ENCODE measurements around the gene SMYD1.

Gene SMYD1

GRCh38 chr2:88057437-88057844 is 10.2 kb upstream of the SMYD1 start:
- no peak for DNase-seq (ENCODE audit: low read depth)

- DNase-seq (ENCODE audit: low read depth), result no peak
Measured at GRCh38 chr2:88058191-88058590, 9.4 kb upstream of the SMYD1 start.

GRCh38 chr2:88059979-88060906 is 7.4 kb upstream of the SMYD1 start:
- no peak for DNase-seq (ENCODE audit: low read depth)

GRCh38 chr2:88060907-88061275 is 6.7 kb upstream of the SMYD1 start:
- DNase-seq (ENCODE audit: low read depth), result no peak

GRCh38 chr2:88061295-88061694 is 6.3 kb upstream of the SMYD1 start:
- DNase-seq (ENCODE audit: low read depth), result no peak

GRCh38 chr2:88066543-88066942 is 1.1 kb upstream of the SMYD1 start:
- DNase-seq (ENCODE audit: low read depth), result no peak

- DNase-seq (ENCODE audit: low read depth), result no peak
Measured at GRCh38 chr2:88067189-88067588, 436 bp upstream of the SMYD1 start.

GRCh38 chr2:88068044-88068443 is 419 bp downstream of the SMYD1 start:
- no peak for DNase-seq (ENCODE audit: low read depth)

- no peak for DNase-seq (ENCODE audit: low read depth)
Measured at GRCh38 chr2:88069117-88069516, 1.5 kb downstream of the SMYD1 start.

GRCh38 chr2:88070055-88070454 is 2.4 kb downstream of the SMYD1 start:
- DNase-seq (ENCODE audit: low read depth), result no peak

GRCh38 chr2:88071365-88071764 is 3.7 kb downstream of the SMYD1 start:
- no peak for DNase-seq (ENCODE audit: low read depth)

- no peak for DNase-seq (ENCODE audit: low read depth)
Measured at GRCh38 chr2:88074150-88074549, 6.5 kb downstream of the SMYD1 start.

GRCh38 chr2:88074854-88075292 is 7.2 kb downstream of the SMYD1 start:
- DNase-seq (ENCODE audit: low read depth), result no peak

GRCh38 chr2:88077080-88077479 is 9.5 kb downstream of the SMYD1 start:
- no peak for DNase-seq (ENCODE audit: low read depth)

- DNase-seq (ENCODE audit: low read depth), result no peak
Measured at GRCh38 chr2:88078643-88079172, 11.1 kb downstream of the SMYD1 start.

- DNase-seq (ENCODE audit: low read depth), result no peak
Measured at GRCh38 chr2:88080545-88080944, 12.9 kb downstream of the SMYD1 start.

- no peak for DNase-seq (ENCODE audit: low read depth)
Measured at GRCh38 chr2:88081924-88082608, 14.4 kb downstream of the SMYD1 start.

GRCh38 chr2:88082781-88083180 is 15.2 kb downstream of the SMYD1 start:
- no peak for DNase-seq (ENCODE audit: low read depth)

- DNase-seq (ENCODE audit: low read depth), result no peak
Measured at GRCh38 chr2:88085099-88085498, 17.5 kb downstream of the SMYD1 start.

GRCh38 chr2:88085602-88086001 is 18.0 kb downstream of the SMYD1 start:
- no peak for DNase-seq (ENCODE audit: low read depth)

GRCh38 chr2:88086401-88086800 is 18.8 kb downstream of the SMYD1 start:
- no peak for DNase-seq (ENCODE audit: low read depth)

GRCh38 chr2:88087073-88087472 is 19.4 kb downstream of the SMYD1 start:
- no peak for DNase-seq (ENCODE audit: low read depth)

- no peak for DNase-seq (ENCODE audit: low read depth)
Measured at GRCh38 chr2:88087763-88088162, 20.1 kb downstream of the SMYD1 start.

Data from stimulated activated CD8-positive, alpha-beta memory T cell treated with anti-CD3 and anti-CD28 coated beads, Interleukin-15, amount 100 ng/mL, for 1 hour (primary cell).